ENCODE measurements around the gene PCSK6.

PCSK6 gene

GRCh38 chr15:101326026-101326315, 163.5 kb downstream of the PCSK6 start:
- WGBS (ENCODE audit: insufficient coverage, insufficient read length) = no CpG with 5 or more reads among the region's 8 CpGs
- Histone ChIP-seq H3K9me3 (ENCODE audit: control insufficient read depth, insufficient read depth, low read length) (no peaks in the 10 kb centered on the region), H3K4me3 (ENCODE audit: low read length) (no peak overlapping the region), H3K27ac (ENCODE audit: low read length) (no peak overlapping the region), H3K27me3 (ENCODE audit: control insufficient read depth, insufficient read depth, low read length) (no peaks in the 10 kb centered on the region), H3K36me3 (ENCODE audit: control insufficient read depth, insufficient read depth, low read length) (no peaks in the 10 kb centered on the region), H3K4me1 (ENCODE audit: control insufficient read depth, insufficient read depth, low read length) (no peaks in the 10 kb centered on the region)
- no peak for DNase-seq (ENCODE audit: low read depth, low spot score)

DNA sequence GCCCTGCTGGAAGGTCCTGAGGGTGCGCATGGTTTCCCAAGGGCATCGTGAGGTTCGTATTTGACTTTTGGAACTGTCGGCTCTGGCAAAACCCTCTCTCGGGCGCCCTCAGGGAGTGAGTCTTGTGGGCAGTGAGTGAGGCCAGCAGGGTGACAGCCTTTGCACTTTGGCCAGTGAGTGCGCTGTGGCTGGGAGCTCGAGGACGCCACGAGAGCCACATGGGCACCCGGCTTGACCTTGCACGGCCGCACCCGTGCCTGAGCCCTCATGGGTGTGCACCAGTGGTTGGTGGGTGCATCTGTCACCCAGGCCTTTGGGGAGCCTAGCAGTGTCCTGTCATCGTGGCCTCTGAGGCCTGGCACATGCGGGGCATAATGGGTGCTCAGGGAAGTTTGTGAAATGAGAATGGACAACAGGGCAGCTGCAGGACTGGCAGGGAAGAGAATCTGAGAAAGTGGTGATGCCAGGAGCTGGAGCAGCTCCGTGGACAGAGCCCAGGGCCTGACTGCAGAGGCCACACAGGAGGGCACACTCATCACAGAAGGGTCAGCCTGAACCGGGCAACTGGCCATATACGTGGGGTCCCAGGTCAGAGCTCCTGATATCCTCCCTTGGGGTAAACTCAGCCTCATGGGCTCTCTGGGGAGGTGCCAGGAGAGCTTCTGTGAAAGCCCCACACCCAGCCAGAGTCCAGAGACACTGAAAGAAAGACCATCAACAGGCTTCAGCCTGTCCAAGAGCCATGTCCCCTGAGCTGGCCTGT, 164.1 kb downstream of the PCSK6 start:
- Histone ChIP-seq H3K27me3 (ENCODE audit: control insufficient read depth, insufficient read depth, low read length) (no peaks in the 10 kb centered on the region), H3K9me3 (ENCODE audit: control insufficient read depth, insufficient read depth, low read length) (no peaks in the 10 kb centered on the region)

DNA sequence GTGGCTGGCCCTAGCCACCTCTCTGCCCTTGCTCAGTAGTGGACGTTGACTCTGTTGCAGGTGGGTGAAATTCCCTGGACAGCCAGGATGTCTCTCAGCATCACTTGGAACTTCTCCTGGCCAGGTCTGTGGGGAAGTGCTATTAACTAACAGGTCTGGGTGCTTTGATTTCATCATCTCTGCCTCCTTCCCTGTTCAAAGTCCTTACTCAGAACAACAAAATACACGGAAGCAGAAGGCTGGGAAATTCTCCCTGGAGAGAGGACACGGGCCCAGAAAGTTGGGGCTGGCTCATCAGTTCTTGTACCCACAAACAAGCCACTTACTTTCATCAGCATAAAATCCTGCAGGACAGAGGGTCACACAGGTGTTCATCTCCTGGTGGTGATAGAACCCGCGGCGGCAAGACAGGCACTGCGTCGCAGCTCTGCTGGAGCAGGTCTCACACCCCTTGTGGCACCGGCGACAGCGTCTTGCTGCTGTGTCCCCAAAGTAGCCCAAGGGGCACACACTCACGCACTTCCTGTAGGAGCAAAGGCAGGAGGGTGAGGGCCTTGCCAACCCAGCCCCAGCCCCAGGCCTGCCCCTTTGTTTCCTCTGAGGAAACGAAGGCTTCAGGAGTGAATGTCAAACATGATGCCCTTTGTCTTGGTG, 164.9 kb downstream of the PCSK6 start:
- no CpG with 5 or more reads among the region's 13 CpGs for WGBS (ENCODE audit: insufficient coverage, insufficient read length)
- DNase-seq (ENCODE audit: low read depth, low spot score) = no peak
- no peak overlapping the region for H3K4me3 ChIP-seq (ENCODE audit: low read length)
- no peaks in the 10 kb centered on the region for H3K9me3 ChIP-seq (ENCODE audit: control insufficient read depth, insufficient read depth, low read length)
- no peaks in the 10 kb centered on the region for H3K4me1 ChIP-seq (ENCODE audit: control insufficient read depth, insufficient read depth, low read length)
- no peaks in the 10 kb centered on the region for H3K27me3 ChIP-seq (ENCODE audit: control insufficient read depth, insufficient read depth, low read length)
- no peaks in the 10 kb centered on the region for H3K36me3 ChIP-seq (ENCODE audit: control insufficient read depth, insufficient read depth, low read length)
- no peak overlapping the region for H3K27ac ChIP-seq (ENCODE audit: low read length)

More for the DNA sequence above, 164.1 kb downstream of the PCSK6 start:
- DNase-seq (ENCODE audit: low read depth, low spot score) = no peak
- Histone ChIP-seq H3K4me1 (ENCODE audit: control insufficient read depth, insufficient read depth, low read length) (no peaks in the 10 kb centered on the region), H3K4me3 (ENCODE audit: low read length) (no peak overlapping the region), H3K27ac (ENCODE audit: low read length) (no peak overlapping the region), H3K36me3 (ENCODE audit: control insufficient read depth, insufficient read depth, low read length) (no peaks in the 10 kb centered on the region)
- no CpG with 5 or more reads among the region's 19 CpGs for WGBS (ENCODE audit: insufficient coverage, insufficient read length)

- Histone ChIP-seq H3K27me3 (ENCODE audit: control insufficient read depth, insufficient read depth, low read length) (no peaks in the 10 kb centered on the region), H3K27ac (ENCODE audit: low read length) (no peak overlapping the region), H3K4me1 (ENCODE audit: control insufficient read depth, insufficient read depth, low read length) (no peaks in the 10 kb centered on the region), H3K4me3 (ENCODE audit: low read length) (no peak overlapping the region), H3K9me3 (ENCODE audit: control insufficient read depth, insufficient read depth, low read length) (no peaks in the 10 kb centered on the region), H3K36me3 (ENCODE audit: control insufficient read depth, insufficient read depth, low read length) (no peaks in the 10 kb centered on the region)
- no CpG with 5 or more reads among the region's 21 CpGs for WGBS (ENCODE audit: insufficient coverage, insufficient read length)
- DNase-seq (ENCODE audit: low read depth, low spot score) = no peak
These were observed 165.5 kb downstream of the PCSK6 start for GRCh38 chr15:101323793-101324523.

DNA sequence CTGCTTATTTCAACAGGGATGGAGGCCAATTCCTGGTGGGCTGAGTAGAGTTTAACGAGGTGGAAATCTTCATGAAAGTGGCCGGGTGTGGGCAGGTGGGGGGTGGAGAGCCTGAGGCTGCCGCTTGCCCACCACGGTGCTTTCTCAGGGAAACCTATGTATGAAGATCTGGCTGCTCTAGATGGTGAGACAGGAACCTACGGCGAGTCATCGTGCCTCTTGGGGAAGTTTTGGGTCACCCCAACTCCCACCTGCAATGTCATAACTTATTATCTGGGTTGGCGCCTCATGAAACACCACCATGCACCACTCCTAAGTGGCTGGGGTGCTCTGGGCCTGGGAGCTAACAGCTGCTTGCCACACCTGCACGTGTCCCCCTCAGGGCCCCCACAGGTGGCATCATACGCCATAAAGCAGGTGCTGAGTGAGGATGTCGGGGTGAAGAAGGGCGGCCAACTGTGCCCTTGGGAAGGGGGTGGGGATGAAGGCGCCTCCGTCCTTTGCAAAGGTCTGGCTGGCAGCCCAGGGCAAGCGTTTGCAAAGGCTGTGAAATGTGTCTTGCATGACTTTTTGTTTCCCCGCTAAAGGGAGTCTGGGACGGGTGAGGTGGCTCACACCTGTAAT, 166.5 kb downstream of the PCSK6 start:
- Histone ChIP-seq H3K36me3 (ENCODE audit: control insufficient read depth, insufficient read depth, low read length) (no peaks in the 10 kb centered on the region), H3K27me3 (ENCODE audit: control insufficient read depth, insufficient read depth, low read length) (no peaks in the 10 kb centered on the region), H3K27ac (ENCODE audit: low read length) (no peak overlapping the region), H3K4me3 (ENCODE audit: low read length) (no peak overlapping the region), H3K9me3 (ENCODE audit: control insufficient read depth, insufficient read depth, low read length) (no peaks in the 10 kb centered on the region), H3K4me1 (ENCODE audit: control insufficient read depth, insufficient read depth, low read length) (no peaks in the 10 kb centered on the region)
- WGBS (ENCODE audit: insufficient coverage, insufficient read length) = no CpG with 5 or more reads among the region's 17 CpGs
- no peak for DNase-seq (ENCODE audit: low read depth, low spot score)

GRCh38 chr15:101322016-101322695, 167.4 kb downstream of the PCSK6 start:
- Histone ChIP-seq H3K36me3 (ENCODE audit: control insufficient read depth, insufficient read depth, low read length) (no peaks in the 10 kb centered on the region), H3K4me1 (ENCODE audit: control insufficient read depth, insufficient read depth, low read length) (no peaks in the 10 kb centered on the region), H3K4me3 (ENCODE audit: low read length) (no peak overlapping the region), H3K27me3 (ENCODE audit: control insufficient read depth, insufficient read depth, low read length) (no peaks in the 10 kb centered on the region), H3K9me3 (ENCODE audit: control insufficient read depth, insufficient read depth, low read length) (no peaks in the 10 kb centered on the region), H3K27ac (ENCODE audit: low read length) (no peak overlapping the region)
- WGBS (ENCODE audit: insufficient coverage, insufficient read length) = no CpG with 5 or more reads among the region's 21 CpGs
- no peak for DNase-seq (ENCODE audit: low read depth, low spot score)

GRCh38 chr15:101320501-101321052, 168.9 kb downstream of the PCSK6 start:
- no peaks in the 10 kb centered on the region for H3K36me3 ChIP-seq (ENCODE audit: control insufficient read depth, insufficient read depth, low read length)
- H3K27ac ChIP-seq (ENCODE audit: low read length) = no peak overlapping the region
- WGBS (ENCODE audit: insufficient coverage, insufficient read length) = no CpG with 5 or more reads among the region's 21 CpGs
- H3K9me3 ChIP-seq (ENCODE audit: control insufficient read depth, insufficient read depth, low read length) = no peaks in the 10 kb centered on the region
- H3K4me3 ChIP-seq (ENCODE audit: low read length) = no peak overlapping the region
- DNase-seq (ENCODE audit: low read depth, low spot score) = peak; percentile 25
- no peaks in the 10 kb centered on the region for H3K4me1 ChIP-seq (ENCODE audit: control insufficient read depth, insufficient read depth, low read length)
- no peaks in the 10 kb centered on the region for H3K27me3 ChIP-seq (ENCODE audit: control insufficient read depth, insufficient read depth, low read length)

GRCh38 chr15:101318839-101319238, 170.7 kb downstream of the PCSK6 start:
- DNase-seq (ENCODE audit: low read depth, low spot score) = no peak
- H3K9me3 ChIP-seq (ENCODE audit: control insufficient read depth, insufficient read depth, low read length) = no peaks in the 10 kb centered on the region
- H3K27me3 ChIP-seq (ENCODE audit: control insufficient read depth, insufficient read depth, low read length) = no peaks in the 10 kb centered on the region
- WGBS (ENCODE audit: insufficient coverage, insufficient read length) = no CpG with 5 or more reads among the region's 7 CpGs
- H3K4me3 ChIP-seq (ENCODE audit: low read length) = no peak overlapping the region
- no peaks in the 10 kb centered on the region for H3K36me3 ChIP-seq (ENCODE audit: control insufficient read depth, insufficient read depth, low read length)
- no peak overlapping the region for H3K27ac ChIP-seq (ENCODE audit: low read length)
- H3K4me1 ChIP-seq (ENCODE audit: control insufficient read depth, insufficient read depth, low read length) = no peaks in the 10 kb centered on the region

GRCh38 chr15:101318147-101318819, 171.2 kb downstream of the PCSK6 start:
- Histone ChIP-seq H3K36me3 (ENCODE audit: control insufficient read depth, insufficient read depth, low read length) (no peaks in the 10 kb centered on the region), H3K27me3 (ENCODE audit: control insufficient read depth, insufficient read depth, low read length) (no peaks in the 10 kb centered on the region), H3K4me1 (ENCODE audit: control insufficient read depth, insufficient read depth, low read length) (no peaks in the 10 kb centered on the region), H3K27ac (ENCODE audit: low read length) (no peak overlapping the region), H3K9me3 (ENCODE audit: control insufficient read depth, insufficient read depth, low read length) (no peaks in the 10 kb centered on the region), H3K4me3 (ENCODE audit: low read length) (no peak overlapping the region)
- DNase-seq (ENCODE audit: low read depth, low spot score) = no peak
- WGBS (ENCODE audit: insufficient coverage, insufficient read length) = no CpG with 5 or more reads among the region's 20 CpGs

All from iPS DF 6.9 (cell line).